ENCODE measurements around the gene RIMBP2. TPM values are rescaled to one million over a fixed set of nuclear protein-coding genes. Genes with fewer than 3 reads are reported as not detected.

RIMBP2 gene
- total and polyA plus RNA-seq, 2 experiments from 2014 or later, result 0.31 to 0.37 TPM

DNA sequence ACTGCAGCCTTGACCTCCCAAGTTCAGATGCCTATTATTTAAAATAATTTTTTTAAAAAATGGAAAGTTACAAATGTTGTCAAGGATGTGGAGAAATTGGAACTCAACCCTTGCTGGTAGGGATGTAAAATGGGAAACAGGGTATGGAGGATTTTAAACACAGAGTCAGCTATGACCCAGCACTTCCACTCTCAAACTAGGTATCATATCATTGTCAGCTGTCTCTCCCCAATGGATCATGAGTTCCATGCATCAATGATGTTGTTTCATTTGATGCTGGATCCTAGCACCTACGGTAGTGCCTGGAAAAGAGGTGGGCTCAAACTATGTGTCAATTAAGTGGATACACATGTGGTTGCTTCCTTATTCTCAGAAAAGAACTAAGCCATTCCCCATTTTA lies 150.9 kb downstream of the RIMBP2 start:
- H3K9me2 ChIP-seq (ENCODE audit: insufficient read depth), result no peaks in the 10 kb centered on the region
- Mint-ChIP-seq H3K4me1 (no peaks in the 10 kb centered on the region), H3K27me3 (ENCODE audit: insufficient read depth, low read depth, poor library complexity) (peaks cover 2% of the 10 kb centered on the region), H3K4me3 (no peak overlapping the region), H3K27ac (no peak overlapping the region), H3K36me3 (ENCODE audit: low read depth) (peaks cover 21% of the 10 kb centered on the region), H3K9me3 (peaks cover 92% of the 10 kb centered on the region)
- H3K4me2 ChIP-seq, result no peak overlapping the region
- ATAC-seq, result no peak
- no peaks in the 10 kb centered on the region for H3F3A ChIP-seq (replicated peaks; ENCODE audit: low read depth)
- no peak for TF ChIP-seq JUNB (IDR thresholded peaks at IDR 0.05; ENCODE audit: unreplicated experiment)
- no peak for TF ChIP-seq EZH2phosphoT487 (IDR thresholded peaks at IDR 0.05; ENCODE audit: unreplicated experiment)
- no peak for TF ChIP-seq ZNF114 (CRISPR knock-in tag; IDR thresholded peaks at IDR 0.05)
- TF ChIP-seq EZH2 (IDR thresholded peaks at IDR 0.05; ENCODE audit: low read depth, unreplicated experiment), result no peak
- TF ChIP-seq POLR2AphosphoS5 (IDR thresholded peaks at IDR 0.05; ENCODE audit: low read depth), result no peak
- TF ChIP-seq, protein P1, sequence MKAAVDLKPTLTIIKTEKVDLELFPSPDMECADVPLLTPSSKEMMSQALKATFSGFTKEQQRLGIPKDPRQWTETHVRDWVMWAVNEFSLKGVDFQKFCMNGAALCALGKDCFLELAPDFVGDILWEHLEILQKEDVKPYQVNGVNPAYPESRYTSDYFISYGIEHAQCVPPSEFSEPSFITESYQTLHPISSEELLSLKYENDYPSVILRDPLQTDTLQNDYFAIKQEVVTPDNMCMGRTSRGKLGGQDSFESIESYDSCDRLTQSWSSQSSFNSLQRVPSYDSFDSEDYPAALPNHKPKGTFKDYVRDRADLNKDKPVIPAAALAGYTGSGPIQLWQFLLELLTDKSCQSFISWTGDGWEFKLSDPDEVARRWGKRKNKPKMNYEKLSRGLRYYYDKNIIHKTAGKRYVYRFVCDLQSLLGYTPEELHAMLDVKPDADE (IDR thresholded peaks at IDR 0.05), result no peak
- TF ChIP-seq ZNF331 (CRISPR knock-in tag; IDR thresholded peaks at IDR 0.05; ENCODE audit: low read depth), result no peak
- TF ChIP-seq NANOG (IDR thresholded peaks at IDR 0.05; ENCODE audit: borderline replicate concordance), result no peak
- TF ChIP-seq, protein P2, sequence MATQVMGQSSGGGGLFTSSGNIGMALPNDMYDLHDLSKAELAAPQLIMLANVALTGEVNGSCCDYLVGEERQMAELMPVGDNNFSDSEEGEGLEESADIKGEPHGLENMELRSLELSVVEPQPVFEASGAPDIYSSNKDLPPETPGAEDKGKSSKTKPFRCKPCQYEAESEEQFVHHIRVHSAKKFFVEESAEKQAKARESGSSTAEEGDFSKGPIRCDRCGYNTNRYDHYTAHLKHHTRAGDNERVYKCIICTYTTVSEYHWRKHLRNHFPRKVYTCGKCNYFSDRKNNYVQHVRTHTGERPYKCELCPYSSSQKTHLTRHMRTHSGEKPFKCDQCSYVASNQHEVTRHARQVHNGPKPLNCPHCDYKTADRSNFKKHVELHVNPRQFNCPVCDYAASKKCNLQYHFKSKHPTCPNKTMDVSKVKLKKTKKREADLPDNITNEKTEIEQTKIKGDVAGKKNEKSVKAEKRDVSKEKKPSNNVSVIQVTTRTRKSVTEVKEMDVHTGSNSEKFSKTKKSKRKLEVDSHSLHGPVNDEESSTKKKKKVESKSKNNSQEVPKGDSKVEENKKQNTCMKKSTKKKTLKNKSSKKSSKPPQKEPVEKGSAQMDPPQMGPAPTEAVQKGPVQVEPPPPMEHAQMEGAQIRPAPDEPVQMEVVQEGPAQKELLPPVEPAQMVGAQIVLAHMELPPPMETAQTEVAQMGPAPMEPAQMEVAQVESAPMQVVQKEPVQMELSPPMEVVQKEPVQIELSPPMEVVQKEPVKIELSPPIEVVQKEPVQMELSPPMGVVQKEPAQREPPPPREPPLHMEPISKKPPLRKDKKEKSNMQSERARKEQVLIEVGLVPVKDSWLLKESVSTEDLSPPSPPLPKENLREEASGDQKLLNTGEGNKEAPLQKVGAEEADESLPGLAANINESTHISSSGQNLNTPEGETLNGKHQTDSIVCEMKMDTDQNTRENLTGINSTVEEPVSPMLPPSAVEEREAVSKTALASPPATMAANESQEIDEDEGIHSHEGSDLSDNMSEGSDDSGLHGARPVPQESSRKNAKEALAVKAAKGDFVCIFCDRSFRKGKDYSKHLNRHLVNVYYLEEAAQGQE (IDR thresholded peaks at IDR 0.05; ENCODE audit: unreplicated experiment), result no peak
- H3K4me1 ChIP-seq (ENCODE audit: insufficient read depth), result no peaks in the 10 kb centered on the region
- H4K20me1 ChIP-seq (replicated peaks; ENCODE audit: insufficient read depth), result no peaks in the 10 kb centered on the region
- no peaks in the 10 kb centered on the region; the same call in 1 of the 2 replicates for H3K36me3 ChIP-seq (ENCODE audit: insufficient read depth)
- H3K4me3 ChIP-seq, result no peak overlapping the region
- H3K79me2 ChIP-seq (replicated peaks; ENCODE audit: insufficient read depth), result no peaks in the 10 kb centered on the region
- no peak overlapping the region for H2AFZ ChIP-seq
- no peaks in the 10 kb centered on the region for H3K27me3 ChIP-seq (ENCODE audit: insufficient read depth)
- no peak for DNase-seq (ENCODE audit: low spot score)
- no peak overlapping the region for H3K27ac ChIP-seq (ENCODE audit: low read depth)

DNA sequence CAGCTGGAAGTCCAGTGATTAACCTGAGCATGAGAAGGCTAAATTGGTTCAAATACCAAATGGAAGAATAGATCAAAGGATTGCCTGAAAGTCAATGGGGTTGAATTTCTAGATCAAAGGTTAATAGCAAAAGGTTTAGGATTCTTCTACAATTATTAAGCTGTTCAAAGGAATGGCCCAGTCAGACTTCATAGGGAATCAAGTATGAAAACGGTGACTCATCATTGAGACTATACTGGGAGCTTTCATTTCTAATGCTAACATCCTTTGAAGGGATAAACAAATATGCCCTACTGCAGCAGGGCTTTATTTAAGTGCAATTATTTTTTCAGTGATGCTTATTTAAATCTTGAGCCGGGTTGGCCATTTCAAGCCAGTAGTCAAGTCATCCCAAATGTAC lies 152.8 kb downstream of the RIMBP2 start:
- Mint-ChIP-seq H3K27ac (no peak overlapping the region), H3K9me3 (peaks cover 92% of the 10 kb centered on the region), H3K36me3 (ENCODE audit: low read depth) (peaks cover 16% of the 10 kb centered on the region), H3K27me3 (ENCODE audit: insufficient read depth, low read depth, poor library complexity) (no peaks in the 10 kb centered on the region), H3K4me1 (no peaks in the 10 kb centered on the region), H3K4me3 (no peak overlapping the region)
- H2AFZ ChIP-seq, result no peak overlapping the region
- H3K4me2 ChIP-seq, result no peak overlapping the region
- no peaks in the 10 kb centered on the region for H3K4me1 ChIP-seq (ENCODE audit: insufficient read depth)
- DNase-seq (ENCODE audit: low spot score) (no peak), ATAC-seq (no peak)
- H3K27me3 ChIP-seq (ENCODE audit: insufficient read depth), result no peaks in the 10 kb centered on the region
- no peaks in the 10 kb centered on the region for H3K79me2 ChIP-seq (replicated peaks; ENCODE audit: insufficient read depth)
- no peak overlapping the region for H3K4me3 ChIP-seq
- no peaks in the 10 kb centered on the region for H4K20me1 ChIP-seq (replicated peaks; ENCODE audit: insufficient read depth)
- no peaks in the 10 kb centered on the region for H3F3A ChIP-seq (replicated peaks; ENCODE audit: low read depth)
- H3K9me2 ChIP-seq (ENCODE audit: insufficient read depth), result no peaks in the 10 kb centered on the region
- H3K27ac ChIP-seq (ENCODE audit: low read depth), result no peak overlapping the region
- H3K36me3 ChIP-seq (ENCODE audit: insufficient read depth), result no peaks in the 10 kb centered on the region; the same call in 1 of the 2 replicates
- TF ChIP-seq, protein P2 (IDR thresholded peaks at IDR 0.05; ENCODE audit: unreplicated experiment), result no peak
- TF ChIP-seq ZNF331 (CRISPR knock-in tag; IDR thresholded peaks at IDR 0.05; ENCODE audit: low read depth) (no peak), EZH2phosphoT487 (IDR thresholded peaks at IDR 0.05; ENCODE audit: unreplicated experiment) (no peak), EZH2 (IDR thresholded peaks at IDR 0.05; ENCODE audit: low read depth, unreplicated experiment) (no peak), ZNF114 (CRISPR knock-in tag; IDR thresholded peaks at IDR 0.05) (no peak), CREB1 (CRISPR knock-in tag; IDR thresholded peaks at IDR 0.05; ENCODE audit: low read depth) (no peak), POLR2AphosphoS5 (IDR thresholded peaks at IDR 0.05; ENCODE audit: low read depth) (no peak)
- TF ChIP-seq, protein P1 (IDR thresholded peaks at IDR 0.05), result no peak
